Fibroblast of lung (primary cell): ENCODE results near the gene ID3.

Source experiments
- EZH2 ChIP-seq: IDR thresholded peaks from 2 replicates; pipeline ENCODE4 v1.5.1; 2012; ENCODE audit warnings: low read length, control low read depth, mild to moderate bottlenecking; ENCODE audit errors: missing control alignments
- TF ChIP-seq, protein P1 (sequence below), 2 donors: IDR thresholded peaks in 1 of 2; conservative IDR thresholded peaks in 1 of 2; 1 replicate in 1 of 2; 2 replicates in 1 of 2; pipeline ENCODE4 v1.5.1; 2011 to 2012; ENCODE audit warnings: low read length in 2 of 2, control low read depth in 1 of 2, inconsistent platforms in 1 of 2, low read depth in 1 of 2, mild to moderate bottlenecking in 1 of 2

DNA sequence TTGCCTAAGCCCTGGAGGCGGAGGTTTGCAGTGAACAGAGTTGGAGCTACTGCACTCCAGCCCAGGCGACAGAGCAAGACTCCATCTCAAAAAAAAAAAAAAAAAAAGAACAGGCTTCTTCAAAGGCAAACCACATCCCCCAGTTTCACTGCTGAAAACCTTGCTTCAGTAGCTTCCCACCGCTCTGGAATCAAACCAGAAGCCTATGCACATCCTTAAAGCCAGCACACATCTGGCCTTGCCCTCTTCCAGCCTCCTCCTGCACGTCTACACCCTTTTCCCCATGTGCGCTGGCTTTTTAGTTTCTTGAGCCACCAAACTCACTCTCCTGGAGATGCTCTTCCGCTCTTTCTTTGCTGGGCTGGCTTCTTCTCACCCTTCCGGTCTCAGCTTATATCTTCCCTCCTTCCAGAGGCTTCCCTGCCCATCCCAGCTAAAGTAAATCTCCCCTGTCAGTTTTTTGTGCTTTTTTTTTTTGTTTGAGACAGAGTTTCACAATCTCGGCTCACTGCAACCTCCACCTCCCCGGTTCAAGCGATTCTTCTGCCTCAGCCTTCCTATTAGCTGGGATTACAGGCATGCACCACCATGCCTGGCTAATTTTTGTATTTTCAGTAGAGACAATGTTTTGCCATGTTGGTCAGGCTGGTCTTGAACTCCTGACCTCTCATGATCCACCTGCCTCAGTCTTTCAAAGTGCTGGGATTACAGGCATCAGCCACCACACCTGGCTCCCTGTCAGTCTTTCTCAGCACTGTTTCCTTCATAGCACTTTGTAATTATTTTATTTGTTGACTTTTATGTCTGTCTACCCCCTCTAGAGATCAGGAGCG, 42.0 kb upstream of the ID3 start:
- no peak for TF ChIP-seq EZH2
- TF ChIP-seq, protein P1, sequence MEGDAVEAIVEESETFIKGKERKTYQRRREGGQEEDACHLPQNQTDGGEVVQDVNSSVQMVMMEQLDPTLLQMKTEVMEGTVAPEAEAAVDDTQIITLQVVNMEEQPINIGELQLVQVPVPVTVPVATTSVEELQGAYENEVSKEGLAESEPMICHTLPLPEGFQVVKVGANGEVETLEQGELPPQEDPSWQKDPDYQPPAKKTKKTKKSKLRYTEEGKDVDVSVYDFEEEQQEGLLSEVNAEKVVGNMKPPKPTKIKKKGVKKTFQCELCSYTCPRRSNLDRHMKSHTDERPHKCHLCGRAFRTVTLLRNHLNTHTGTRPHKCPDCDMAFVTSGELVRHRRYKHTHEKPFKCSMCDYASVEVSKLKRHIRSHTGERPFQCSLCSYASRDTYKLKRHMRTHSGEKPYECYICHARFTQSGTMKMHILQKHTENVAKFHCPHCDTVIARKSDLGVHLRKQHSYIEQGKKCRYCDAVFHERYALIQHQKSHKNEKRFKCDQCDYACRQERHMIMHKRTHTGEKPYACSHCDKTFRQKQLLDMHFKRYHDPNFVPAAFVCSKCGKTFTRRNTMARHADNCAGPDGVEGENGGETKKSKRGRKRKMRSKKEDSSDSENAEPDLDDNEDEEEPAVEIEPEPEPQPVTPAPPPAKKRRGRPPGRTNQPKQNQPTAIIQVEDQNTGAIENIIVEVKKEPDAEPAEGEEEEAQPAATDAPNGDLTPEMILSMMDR (conservative IDR thresholded peaks at IDR 0.05 in 1 of 2, IDR thresholded peaks at IDR 0.05 in 1 of 2; ENCODE audit: low read depth in 1 of 2, low read length in 2 of 2) = no peak
